GM13976 (cell line): ENCODE results near the gene BBC3.
"Not testable (repeated sequence)": the region's sequence is repeated elsewhere in the genome, so short reads cannot be mapped to it uniquely, and the experiment has no call there.

ENCODE experiments used
- DNase-seq: peaks from one replicate; pipeline ENCODE4 v3.0.0; 2012; ENCODE audit warnings: low spot score
- in situ Hi-C: fragments of 300-500 bp; cut with MboI; formaldehyde crosslinking; loops from one replicate; pipeline ENCODE4 v1.12.0; 2022; ENCODE audit warnings: low sequenced_read_pairs, mixed read lengths, inconsistent platforms; ENCODE audit not compliant: unreplicated experiment
- TF ChIP-seq, protein P1 (sequence below): IDR thresholded peaks from 2 replicates; pipeline ENCODE4 v1.5.1; 2012; ENCODE audit warnings: borderline replicate concordance, mild to moderate bottlenecking; ENCODE audit not compliant: insufficient read depth; ENCODE audit errors: extremely low read depth, missing control alignments, control extremely low read depth

Gene BBC3

DNA sequence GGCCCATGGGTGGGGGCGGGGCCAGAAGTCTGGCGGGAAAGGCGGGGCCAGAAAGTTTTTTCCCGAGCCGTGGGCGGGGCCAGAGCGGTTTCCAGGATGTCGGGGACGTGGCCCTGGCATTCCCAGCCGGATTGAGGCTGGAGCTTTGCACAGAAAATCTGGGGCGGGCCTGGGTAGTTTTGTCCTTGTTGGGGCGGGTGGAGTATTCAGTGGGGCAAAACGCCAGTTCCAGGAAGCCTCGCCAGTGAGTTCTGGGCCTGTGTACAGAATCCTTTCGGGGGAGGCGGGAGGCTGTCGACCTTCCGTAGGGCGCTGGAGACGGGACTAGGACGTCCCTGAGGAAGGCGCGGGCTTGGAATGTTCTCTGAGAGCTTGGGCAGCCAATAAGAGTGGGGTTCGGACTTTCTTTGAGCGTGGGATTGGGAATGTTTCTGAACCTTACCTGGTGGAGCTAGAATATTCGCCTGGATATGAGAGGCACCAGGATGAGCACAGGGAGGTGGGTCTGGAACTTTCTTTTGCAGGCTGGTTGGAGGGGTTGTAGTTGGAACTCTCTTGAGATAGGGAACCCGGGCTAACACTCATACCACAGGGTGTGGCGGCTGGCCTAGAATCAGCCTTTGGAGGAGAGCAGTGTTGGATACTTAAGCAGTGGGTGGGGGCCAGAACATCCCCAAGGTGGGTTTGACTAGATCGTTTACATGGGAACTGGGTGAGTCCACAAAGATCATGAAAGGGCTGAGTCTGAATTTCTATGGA is 26.6 kb upstream of the BBC3 start:
- in situ Hi-C loops = no loop called here
- DNase-seq = peak; percentile 49
- TF ChIP-seq, protein P1, sequence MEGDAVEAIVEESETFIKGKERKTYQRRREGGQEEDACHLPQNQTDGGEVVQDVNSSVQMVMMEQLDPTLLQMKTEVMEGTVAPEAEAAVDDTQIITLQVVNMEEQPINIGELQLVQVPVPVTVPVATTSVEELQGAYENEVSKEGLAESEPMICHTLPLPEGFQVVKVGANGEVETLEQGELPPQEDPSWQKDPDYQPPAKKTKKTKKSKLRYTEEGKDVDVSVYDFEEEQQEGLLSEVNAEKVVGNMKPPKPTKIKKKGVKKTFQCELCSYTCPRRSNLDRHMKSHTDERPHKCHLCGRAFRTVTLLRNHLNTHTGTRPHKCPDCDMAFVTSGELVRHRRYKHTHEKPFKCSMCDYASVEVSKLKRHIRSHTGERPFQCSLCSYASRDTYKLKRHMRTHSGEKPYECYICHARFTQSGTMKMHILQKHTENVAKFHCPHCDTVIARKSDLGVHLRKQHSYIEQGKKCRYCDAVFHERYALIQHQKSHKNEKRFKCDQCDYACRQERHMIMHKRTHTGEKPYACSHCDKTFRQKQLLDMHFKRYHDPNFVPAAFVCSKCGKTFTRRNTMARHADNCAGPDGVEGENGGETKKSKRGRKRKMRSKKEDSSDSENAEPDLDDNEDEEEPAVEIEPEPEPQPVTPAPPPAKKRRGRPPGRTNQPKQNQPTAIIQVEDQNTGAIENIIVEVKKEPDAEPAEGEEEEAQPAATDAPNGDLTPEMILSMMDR = no peak

DNA sequence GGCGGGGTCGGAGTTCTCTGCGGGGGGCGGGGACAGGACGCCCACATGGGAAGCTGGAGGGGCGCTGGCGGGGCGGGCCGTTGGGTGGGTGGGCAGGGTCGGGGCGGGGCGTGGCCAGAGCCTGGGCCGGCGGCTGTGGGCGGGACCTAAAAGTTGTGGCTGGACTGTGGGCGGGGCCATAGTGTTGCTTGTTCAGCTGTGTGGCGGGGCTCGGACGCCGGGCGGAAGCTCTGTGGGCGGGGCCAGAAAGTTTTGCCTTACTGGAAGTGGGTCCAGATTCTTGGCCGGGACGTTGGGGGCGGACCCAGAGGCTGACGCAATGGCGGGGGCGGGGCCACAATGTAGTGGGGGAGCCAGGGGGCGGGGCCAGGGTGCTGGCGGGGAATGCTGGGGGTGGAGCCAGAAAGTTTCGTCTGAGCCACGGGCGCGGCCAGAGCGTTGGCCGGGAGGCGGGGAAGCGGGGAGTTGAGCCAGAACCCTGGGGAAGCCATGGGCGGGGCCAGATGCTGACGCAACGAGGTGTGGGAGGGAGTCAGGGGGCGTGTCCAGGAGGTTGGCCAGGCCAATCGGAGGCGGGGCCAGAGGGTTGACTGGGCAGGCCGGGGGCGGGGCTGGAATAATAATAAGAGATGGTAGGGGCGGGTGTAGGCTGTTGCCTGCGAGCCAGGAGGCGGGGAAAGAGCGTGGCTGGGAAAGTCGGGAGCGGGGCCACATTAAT is 25.9 kb upstream of the BBC3 start:
- peak; percentile 99 for DNase-seq
- TF ChIP-seq, protein P1 = no peak
- in situ Hi-C loops = no loop called here

DNA sequence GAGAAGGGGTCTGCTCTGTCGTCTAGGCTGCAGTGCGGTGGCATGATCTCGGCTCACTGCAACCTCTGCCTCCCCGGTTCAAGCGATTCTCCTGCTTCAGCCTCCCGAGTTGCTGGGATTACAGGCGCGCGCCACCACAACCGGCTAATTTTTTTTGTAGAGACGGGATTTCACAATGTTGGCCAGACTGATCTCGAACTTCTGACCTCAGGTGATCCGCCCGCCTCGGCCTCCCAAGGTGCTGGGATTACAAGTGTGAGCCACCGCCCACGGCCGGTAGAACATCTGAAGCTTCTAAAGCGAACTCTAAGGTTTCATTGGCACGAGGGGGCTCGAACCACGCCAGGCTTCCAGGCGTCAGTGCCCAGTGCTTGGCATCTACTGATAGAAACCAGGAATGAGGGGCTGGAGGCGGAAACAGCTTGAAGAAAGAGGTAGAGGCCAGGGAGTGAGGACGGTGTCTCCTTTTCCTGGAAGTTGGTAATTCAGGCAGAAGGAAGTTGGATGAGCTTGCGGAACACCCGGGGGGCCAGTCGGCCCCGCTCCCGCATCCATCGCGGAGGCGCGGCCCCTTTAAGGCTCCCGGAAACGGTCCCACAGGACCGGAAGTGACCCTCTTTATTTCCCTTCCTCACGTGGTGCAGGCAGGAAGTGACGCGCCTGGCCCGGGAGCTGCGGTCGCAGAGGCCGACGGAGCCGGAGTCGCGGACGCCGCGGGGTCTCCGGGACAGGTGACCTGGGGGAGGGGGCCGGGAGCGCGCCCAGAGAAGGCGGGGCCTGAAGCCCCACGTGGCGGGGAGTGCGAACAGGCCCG is 25.1 kb upstream of the BBC3 start, which contains the start of gene CCDC9:
TSS of gene CCDC9 (plus strand) at position 647 of the 814 bp plus-strand sequence. CDS start 1,876 bp downstream, outside the sequence.
- TF ChIP-seq, protein P1 = no peak
- peak; percentile 95 for DNase-seq
- in situ Hi-C loops = no loop called here

DNA sequence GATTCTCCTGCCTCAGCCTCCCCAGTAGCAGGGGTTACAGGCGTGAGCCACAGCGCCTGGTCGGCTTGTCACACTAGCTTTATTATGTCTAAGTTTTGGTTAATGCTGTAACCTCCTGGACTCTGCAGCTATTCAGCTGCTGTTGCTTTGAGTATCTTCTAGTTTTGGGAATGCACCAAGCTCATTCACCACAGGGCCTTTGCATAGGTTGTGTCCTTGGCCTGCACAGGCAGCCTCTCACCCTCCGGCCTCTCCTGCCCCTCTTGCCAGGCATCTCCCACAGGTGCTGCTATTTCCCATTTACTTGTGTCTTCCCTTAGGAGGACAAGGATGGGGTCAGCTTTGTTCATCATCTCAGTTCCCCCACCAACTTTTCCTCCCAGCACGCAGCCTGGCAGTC is 23.0 kb upstream of the BBC3 start:
- in situ Hi-C loops = no loop called here
- no peak for DNase-seq

DNA sequence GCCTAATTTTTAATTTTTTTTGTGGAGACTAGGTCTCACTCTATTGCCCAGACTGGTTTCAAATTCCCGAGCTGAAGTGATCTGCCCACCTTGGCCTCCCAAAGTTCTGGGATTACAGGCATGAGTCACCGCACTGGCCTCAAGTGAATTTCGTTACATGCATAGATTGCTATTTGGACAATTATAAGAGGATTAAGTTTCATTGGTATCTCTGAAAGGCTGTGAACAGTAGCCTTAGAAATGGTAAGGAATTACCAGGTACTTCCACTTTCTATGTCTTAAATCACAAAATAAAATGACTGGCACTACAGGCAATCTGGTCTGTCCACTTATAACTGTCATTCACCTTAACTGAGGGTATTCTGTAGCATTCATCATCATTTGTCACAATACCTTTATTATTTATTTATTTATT is 22.5 kb upstream of the BBC3 start:
- TF ChIP-seq, protein P1 = no peak
- in situ Hi-C loops = no loop called here
- DNase-seq = no peak

More for the DNA sequence above, 23.0 kb upstream of the BBC3 start:
- TF ChIP-seq, protein P1 = no peak

DNA sequence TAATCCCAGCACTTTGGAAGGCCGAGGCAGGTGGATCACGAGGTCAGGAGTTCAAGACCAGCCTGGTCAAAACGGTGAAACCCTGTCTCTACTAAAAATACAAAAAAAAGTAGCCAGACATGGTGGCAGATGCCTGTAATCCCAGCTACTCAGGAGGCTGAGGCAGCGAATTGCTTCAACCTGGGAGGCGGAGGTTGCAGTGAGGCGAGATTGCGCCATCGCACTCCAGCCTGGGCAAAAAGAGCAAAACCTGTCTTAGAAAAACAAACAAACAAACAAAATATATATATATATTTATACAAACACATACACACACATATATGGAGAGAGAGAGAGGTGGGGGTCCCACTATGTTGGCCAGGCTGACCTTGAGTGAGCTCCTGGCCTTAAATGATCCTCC is 22.0 kb upstream of the BBC3 start:
- in situ Hi-C loops, DNase-seq: not testable (repeated sequence)
